Hindlimb muscle (tissue), 1 donor: Measurements from ENCODE around the gene BRMS1. TPM values are rescaled to one million over a fixed set of nuclear protein-coding genes. Genes with fewer than 3 reads are reported as not detected.

ENCODE experiments used
- DNase-seq: peaks from one replicate; pipeline ENCODE4 v3.0.0-alpha.2; 2013
- polyA plus RNA-seq: library from polyadenylated mRNA; unstranded; fragments of 120-200 nt; gene quantifications from one replicate; pipeline ENCODE4 v1.2.1, GENCODE V29; 2013; ENCODE audit not compliant: insufficient read length

BRMS1 gene
- polyA plus RNA-seq, 1 donor: 21.8 TPM

GRCh38 chr11:66302656-66303055 lies 42.2 kb downstream of the BRMS1 start:
- no peak for DNase-seq

GRCh38 chr11:66299186-66299585 lies 45.7 kb downstream of the BRMS1 start:
- DNase-seq: no peak

- no peak for DNase-seq
Observed at GRCh38 chr11:66297610-66298009, 47.3 kb downstream of the BRMS1 start.

GRCh38 chr11:66294626-66295620 lies 50.0 kb downstream of the BRMS1 start:
- DNase-seq: no peak

- no peak for DNase-seq
Observed at GRCh38 chr11:66293777-66294625, 50.9 kb downstream of the BRMS1 start.

- no peak for DNase-seq
Observed at GRCh38 chr11:66293352-66293751, 51.6 kb downstream of the BRMS1 start.

- no peak for DNase-seq
Observed at GRCh38 chr11:66292543-66293332, 52.2 kb downstream of the BRMS1 start.

- DNase-seq: no peak
Observed at GRCh38 chr11:66291706-66292542, 53.0 kb downstream of the BRMS1 start, which contains the start of gene TMEM151A. TSS of gene TMEM151A (plus strand) at chr11:66291894. CDS start at chr11:66292014, 120 bp downstream.

GRCh38 chr11:66291303-66291705 lies 53.6 kb downstream of the BRMS1 start:
- no peak for DNase-seq

GRCh38 chr11:66290330-66290621 lies 54.6 kb downstream of the BRMS1 start:
- DNase-seq: no peak

- peak; percentile 82 for DNase-seq
Observed at GRCh38 chr11:66289548-66290329, 55.2 kb downstream of the BRMS1 start.

- DNase-seq: peak; percentile 99
Observed at GRCh38 chr11:66288671-66289547, 56.0 kb downstream of the BRMS1 start, which contains the start of gene YIF1A. TSS of gene YIF1A (minus strand) at chr11:66289143. CDS start at chr11:66288985, 158 bp downstream.

- DNase-seq: no peak
Observed at GRCh38 chr11:66287889-66288670, 56.8 kb downstream of the BRMS1 start.

Other genes starting within 250 kb of the BRMS1 start
- 22.7 TPM for gene KLC2, start 87.4 kb downstream of the BRMS1 start, polyA plus RNA-seq
- 96.1 TPM for gene RAB1B, start 76.5 kb downstream of the BRMS1 start, polyA plus RNA-seq
- gene CNIH2, start 66.9 kb downstream of the BRMS1 start, polyA plus RNA-seq: 3.2 TPM
- 42.6 TPM for gene YIF1A, start 56.0 kb downstream of the BRMS1 start, polyA plus RNA-seq
- gene TMEM151A, start 53.2 kb downstream of the BRMS1 start, polyA plus RNA-seq: not detected
- gene CD248, start 28.1 kb downstream of the BRMS1 start, polyA plus RNA-seq: 106 TPM
- 11.5 TPM for gene RIN1, start 8.7 kb downstream of the BRMS1 start, polyA plus RNA-seq
- gene B4GAT1, start 2.5 kb upstream of the BRMS1 start, polyA plus RNA-seq: 22.0 TPM
- 40.8 TPM for gene SLC29A2, start 26.7 kb upstream of the BRMS1 start, polyA plus RNA-seq
- 0.21 TPM for gene NPAS4, start 75.9 kb upstream of the BRMS1 start, polyA plus RNA-seq
- gene MRPL11, start 93.7 kb upstream of the BRMS1 start, polyA plus RNA-seq: 45.9 TPM
- gene PELI3, start 121.8 kb upstream of the BRMS1 start, polyA plus RNA-seq: 8.6 TPM
- gene DPP3, start 135.3 kb upstream of the BRMS1 start, polyA plus RNA-seq: 25.7 TPM
- gene BBS1, start 165.5 kb upstream of the BRMS1 start, polyA plus RNA-seq: 21.4 TPM
- gene ZDHHC24, start 200.9 kb upstream of the BRMS1 start, polyA plus RNA-seq: 4.6 TPM
- 141 TPM for gene ACTN3, start 201.8 kb upstream of the BRMS1 start, polyA plus RNA-seq
- gene CTSF, start 223.5 kb upstream of the BRMS1 start, polyA plus RNA-seq: 27.0 TPM
- 0.25 TPM for gene CCDC87, start 248.0 kb upstream of the BRMS1 start, polyA plus RNA-seq
- gene CCS, start 248.1 kb upstream of the BRMS1 start, polyA plus RNA-seq: 39.3 TPM